T-cell (primary cell): ENCODE results near the gene VDAC2. TPM values are rescaled to one million over a fixed set of nuclear protein-coding genes. Genes with fewer than 3 reads are reported as not detected.

ENCODE experiments used
- ATAC-seq, 4 experiments: fragments of 200-7000 bp in 3 of 4; fragments of 150-1000 bp in 1 of 4; cut with Tn5 transposase; replicated peaks in 1 of 4; 1 replicate in 3 of 4; 2 replicates in 1 of 4; pipeline ENCODE4 v1.10.0; 2021; ENCODE audit warnings: moderate library complexity in 3 of 4, mild to moderate bottlenecking in 2 of 4, moderate number of reproducible peaks in 1 of 4
- CTCF ChIA-PET, 2 donors: fragments of 300-600 bp; sonication (Branson Sonifier 250); formaldehyde crosslinking; loops; one replicate each; lab custom pipeline; 2022; ENCODE audit warnings: antibody characterized with exemption in 2 of 2; lab: Charles Lee
- POLR2A ChIA-PET, 2 donors: fragments of 300-600 bp; sonication (Branson Sonifier 250); formaldehyde crosslinking; loops; one replicate each; lab custom pipeline; 2022; ENCODE audit warnings: antibody characterized with exemption in 2 of 2; lab: Charles Lee
- DNase-seq, 35 experiments: peaks; one replicate each; pipeline versions ENCODE4 v3.0.0 to v3.0.0-alpha.2; 2013 to 2023
- H3K27ac ChIP-seq: one replicate; pipeline ENCODE4 v1.5.1; 2013; ENCODE audit warnings: low read length
- H3K27me3 ChIP-seq, 2 experiments: replicated peaks in 1 of 2; 1 replicate in 1 of 2; 2 replicates in 1 of 2; pipeline versions ENCODE4 v1.6.1 to v1.7.0; 2013; ENCODE audit warnings: low read length in 1 of 2, mixed read lengths in 1 of 2; ENCODE audit not compliant: control insufficient read depth in 2 of 2, insufficient read depth in 2 of 2; ENCODE audit errors: extremely low read depth in 1 of 2
- H3K36me3 ChIP-seq, 2 donors: 1 replicate in 1 of 2; 2 replicates in 1 of 2; pipeline versions ENCODE4 v1.6.1 to v1.7.0; 2013; ENCODE audit warnings: low read length in 1 of 2; ENCODE audit not compliant: control insufficient read depth in 2 of 2, insufficient read depth in 1 of 2; ENCODE audit errors: extremely low read depth in 1 of 2
- H3K4me1 ChIP-seq, 2 experiments: 1 replicate in 1 of 2; 2 replicates in 1 of 2; pipeline versions ENCODE4 v1.6.1 to v1.7.0; 2013; ENCODE audit warnings: low read length in 2 of 2, mixed read lengths in 1 of 2; ENCODE audit not compliant: insufficient read depth in 2 of 2, control insufficient read depth in 1 of 2; ENCODE audit errors: extremely low read depth in 1 of 2
- H3K4me3 ChIP-seq, 2 donors: 1 replicate in 1 of 2; 2 replicates in 1 of 2; pipeline versions ENCODE4 v1.5.1 to v1.7.0; 2013; ENCODE audit warnings: mild to moderate bottlenecking in 2 of 2, low read length in 1 of 2, moderate library complexity in 1 of 2; ENCODE audit not compliant: control insufficient read depth in 1 of 2; ENCODE audit errors: extremely low read depth in 1 of 2
- H3K9me3 ChIP-seq: 2 replicates; pipeline ENCODE4 v1.7.0; 2013
- H3K27ac Mint-ChIP-seq, 2 donors: one replicate each; pipeline ENCODE4 v1.8.0; 2020 to 2021; ENCODE audit warnings: mild to moderate bottlenecking in 2 of 2, mixed read lengths in 2 of 2
- H3K27me3 Mint-ChIP-seq, 2 donors: one replicate each; pipeline ENCODE4 v1.8.0; 2021 to 2022; ENCODE audit warnings: mixed read lengths in 2 of 2
- H3K36me3 Mint-ChIP-seq: one replicate; pipeline ENCODE4 v1.8.0; 2021; ENCODE audit warnings: mixed read lengths
- H3K4me1 Mint-ChIP-seq, 3 donors: one replicate each; pipeline ENCODE4 v1.8.0; 2020 to 2022; ENCODE audit warnings: mixed read lengths in 3 of 3, mild to moderate bottlenecking in 1 of 3
- H3K4me3 Mint-ChIP-seq, 3 donors: one replicate each; pipeline ENCODE4 v1.8.0; 2020 to 2022; ENCODE audit warnings: mild to moderate bottlenecking in 3 of 3, mixed read lengths in 3 of 3, moderate library complexity in 3 of 3
- H3K9me3 Mint-ChIP-seq, 3 donors: one replicate each; pipeline ENCODE4 v1.8.0; 2020 to 2022; ENCODE audit warnings: mixed read lengths in 3 of 3
- WGBS: methylation state at CpG from one replicate; pipeline ENCODE4 v1.1.5; 2013; ENCODE audit warnings: missing lambda C conversion rate; ENCODE audit not compliant: insufficient coverage; 5-methylcytosine and 5-hydroxymethylcytosine counted together
- total RNA-seq, 35 experiments: library from RNA in 6 of 35; stranded (reverse) in 6 of 35; fragments of 120-200 nt in 1 of 35; gene quantifications; one replicate each; pipeline versions ENCODE4 v1.2.1 to v1.2.4 and lab custom pipeline; 2013 to 2026

Gene VDAC2
- total RNA-seq, 5 donors from 2014 or later (not counting 1 experiment from before 2014, with no cell fraction given), result 82.8 to 111 (median 86.8) TPM

DNA sequence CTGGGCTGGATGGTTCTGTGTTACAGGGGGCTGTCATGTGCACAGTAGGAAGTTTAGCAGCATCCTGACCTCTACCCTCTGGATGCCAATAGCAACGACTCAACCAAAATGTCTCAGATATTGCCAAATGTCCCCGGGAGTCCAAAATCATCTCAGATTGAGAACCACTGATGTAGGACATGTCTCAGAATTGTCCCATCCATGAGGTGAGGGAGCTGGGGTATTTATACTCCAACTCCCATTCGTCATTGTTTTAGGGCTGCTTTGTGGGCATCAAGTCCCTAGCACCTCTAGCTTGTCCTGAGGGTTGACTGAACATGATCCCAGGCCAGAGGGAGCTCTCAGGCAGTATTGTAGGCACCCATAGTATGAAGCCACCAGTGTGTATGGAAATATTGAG, 50.4 kb downstream of the VDAC2 start:
- no peaks in the 10 kb centered on the region for H3K4me1 Mint-ChIP-seq
- H3K4me3 ChIP-seq, result no peak overlapping the region
- H3K27ac ChIP-seq, result no peak overlapping the region
- H3K27me3 ChIP-seq, result peaks cover 0 to 4% of the 10 kb centered on the region in 2 experiments
- no peak overlapping the region for H3K4me3 Mint-ChIP-seq
- POLR2A ChIA-PET, result no interaction called here
- ATAC-seq (no peak), DNase-seq (no peak)
- no peaks in the 10 kb centered on the region for H3K36me3 ChIP-seq
- no peaks in the 10 kb centered on the region for H3K4me1 ChIP-seq
- no peak overlapping the region for H3K27ac Mint-ChIP-seq
- H3K9me3 Mint-ChIP-seq, result peaks cover 0 to 5% (median 0%) of the 10 kb centered on the region in 3 donors
- H3K36me3 Mint-ChIP-seq, result no peaks in the 10 kb centered on the region
- H3K27me3 Mint-ChIP-seq, result peaks cover 0 to 2% of the 10 kb centered on the region in 2 donors
- H3K9me3 ChIP-seq, result no peaks in the 10 kb centered on the region
- CTCF ChIA-PET, result no interaction called here
- no CpG with 5 or more reads among the region's 3 CpGs for WGBS

DNA sequence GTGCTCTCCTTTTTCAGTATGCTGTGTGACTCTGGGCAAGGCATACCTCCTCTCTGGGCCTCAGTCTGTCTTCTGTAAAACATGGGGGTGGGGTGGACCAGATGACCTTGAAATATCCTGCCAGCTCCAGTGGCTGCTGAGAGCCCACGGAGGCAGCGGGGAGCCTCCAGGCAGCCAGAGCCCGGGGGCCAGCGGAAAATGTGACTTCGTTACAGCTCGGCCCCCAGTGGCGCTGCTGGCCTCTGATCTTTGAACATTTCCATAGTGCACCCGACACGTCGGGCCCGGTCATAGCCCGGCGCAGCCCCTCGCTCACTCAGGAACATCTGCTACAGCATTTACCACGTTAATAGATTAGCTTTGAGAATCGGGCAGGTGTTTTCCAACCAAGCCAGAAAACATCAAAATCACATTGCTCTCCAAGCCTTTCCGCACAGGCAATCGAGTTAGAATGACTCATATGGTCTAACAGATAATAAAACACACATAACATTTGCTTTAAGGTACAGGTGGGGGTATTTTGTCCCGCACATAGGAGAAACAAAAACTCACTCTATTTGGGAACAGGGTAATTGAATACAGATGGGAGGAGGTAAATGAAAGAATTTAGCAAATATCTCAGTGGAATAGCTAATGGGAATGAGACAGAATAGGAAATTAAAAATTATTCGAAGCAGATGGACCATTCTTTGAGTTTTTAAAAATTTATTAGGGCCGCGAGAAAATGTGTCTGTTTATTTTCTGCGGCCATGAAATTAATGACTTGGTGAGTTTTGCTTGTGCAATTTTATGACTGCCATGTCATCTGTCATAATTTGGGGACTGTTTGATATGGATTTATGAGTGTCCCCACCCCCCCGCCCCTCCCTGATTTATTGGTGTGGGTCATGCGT, 51.5 kb downstream of the VDAC2 start:
- 92% methylated on average over 20 of the region's 25 CpGs for whole genome bisulfite sequencing

DNA sequence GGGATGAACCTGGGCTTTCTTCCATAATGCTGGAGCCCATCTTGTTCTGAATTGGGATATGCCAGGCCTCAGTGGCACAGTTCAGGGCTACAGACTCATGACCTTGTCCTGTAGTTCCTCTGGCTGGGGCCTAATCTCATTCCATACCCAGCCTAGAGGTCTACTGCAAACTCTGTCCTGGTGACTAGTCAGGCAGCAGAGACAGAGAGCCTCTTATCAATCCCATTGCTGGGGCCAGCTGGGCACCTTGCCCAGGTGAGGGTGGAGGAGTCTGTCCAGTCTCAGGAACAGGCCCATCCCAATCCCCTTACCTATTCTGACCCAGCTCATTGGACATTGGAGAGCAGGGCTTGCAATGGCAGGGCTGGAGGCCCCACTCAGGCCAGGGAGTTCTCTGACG, 53.2 kb downstream of the VDAC2 start:
- H3K27ac ChIP-seq, result no peak overlapping the region
- H3K27ac Mint-ChIP-seq, result no peak overlapping the region
- no peaks in the 10 kb centered on the region for H3K4me1 ChIP-seq
- H3K4me3 ChIP-seq, result no peak overlapping the region
- ATAC-seq (no peak), DNase-seq (no peak)
- POLR2A ChIA-PET, result no interaction called here
- H3K9me3 ChIP-seq, result no peaks in the 10 kb centered on the region
- no CpG with 5 or more reads among the region's 1 CpG for WGBS
- H3K36me3 Mint-ChIP-seq, result no peaks in the 10 kb centered on the region
- peaks cover 0 to 4% of the 10 kb centered on the region in 2 experiments for H3K27me3 ChIP-seq
- H3K4me3 Mint-ChIP-seq, result no peak overlapping the region
- no peaks in the 10 kb centered on the region for H3K36me3 ChIP-seq
- H3K4me1 Mint-ChIP-seq, result no peaks in the 10 kb centered on the region
- H3K27me3 Mint-ChIP-seq, result peaks cover 0 to 3% of the 10 kb centered on the region in 2 donors
- H3K9me3 Mint-ChIP-seq, result peaks cover 0 to 5% (median 0%) of the 10 kb centered on the region in 3 donors
- CTCF ChIA-PET, result no interaction called here

More for the DNA sequence above, 51.5 kb downstream of the VDAC2 start:
- Mint-ChIP-seq H3K36me3 (no peaks in the 10 kb centered on the region), H3K4me3 (no peak overlapping the region), H3K4me1 (no peaks in the 10 kb centered on the region), H3K27me3 (peaks cover 2 to 3% of the 10 kb centered on the region in 2 donors), H3K9me3 (peaks cover 0 to 5% (median 0%) of the 10 kb centered on the region in 3 donors), H3K27ac (no peak overlapping the region)
- ATAC-seq, result no peak
- Histone ChIP-seq H3K36me3 (no peaks in the 10 kb centered on the region), H3K4me3 (no peak overlapping the region), H3K4me1 (no peaks in the 10 kb centered on the region), H3K27me3 (peaks cover 0 to 4% of the 10 kb centered on the region in 2 experiments), H3K27ac (no peak overlapping the region), H3K9me3 (no peaks in the 10 kb centered on the region)
- CTCF ChIA-PET, result no interaction called here
- POLR2A ChIA-PET, result no interaction called here
- no peak for DNase-seq

DNA sequence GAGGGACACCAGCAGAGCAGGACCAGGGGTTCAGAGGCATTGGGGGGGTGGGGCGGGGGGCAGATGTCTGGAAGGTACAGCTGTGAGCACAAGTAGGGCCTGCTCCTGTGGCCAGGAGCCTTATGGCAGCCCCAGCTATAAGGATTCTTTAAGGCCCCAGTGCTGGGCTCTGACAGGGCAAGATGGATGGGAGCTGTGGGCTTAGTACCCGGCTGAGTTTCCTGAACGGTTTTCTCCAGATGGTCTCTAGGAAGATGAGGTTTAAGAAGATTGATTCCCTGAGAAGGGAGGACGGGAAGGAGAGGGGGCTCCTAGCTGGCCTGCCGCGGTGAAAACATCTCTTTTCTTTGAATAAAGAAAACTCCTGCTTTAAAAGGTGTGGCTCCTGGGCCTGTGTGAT, 55.3 kb downstream of the VDAC2 start:
- no peaks in the 10 kb centered on the region for H3K4me1 ChIP-seq
- H3K27me3 Mint-ChIP-seq, result peaks cover 0 to 3% of the 10 kb centered on the region in 2 donors
- peaks cover 0 to 4% of the 10 kb centered on the region in 2 experiments for H3K27me3 ChIP-seq
- DNase-seq, result no peak
- H3K4me3 ChIP-seq, result no peak overlapping the region
- no peaks in the 10 kb centered on the region for H3K36me3 Mint-ChIP-seq
- H3K36me3 ChIP-seq, result no peaks in the 10 kb centered on the region
- no peaks in the 10 kb centered on the region for H3K9me3 ChIP-seq
- no peak overlapping the region for H3K4me3 Mint-ChIP-seq
- no peak overlapping the region for H3K27ac ChIP-seq
- ATAC-seq, result no peak
- H3K4me1 Mint-ChIP-seq, result no peaks in the 10 kb centered on the region
- 47% methylated on average over 3 of the region's 6 CpGs for WGBS
- H3K27ac Mint-ChIP-seq, result no peak overlapping the region
- H3K9me3 Mint-ChIP-seq, result peaks cover 0 to 3% (median 0%) of the 10 kb centered on the region in 3 donors
- CTCF ChIA-PET, result no interaction called here
- POLR2A ChIA-PET, result no interaction called here

DNA sequence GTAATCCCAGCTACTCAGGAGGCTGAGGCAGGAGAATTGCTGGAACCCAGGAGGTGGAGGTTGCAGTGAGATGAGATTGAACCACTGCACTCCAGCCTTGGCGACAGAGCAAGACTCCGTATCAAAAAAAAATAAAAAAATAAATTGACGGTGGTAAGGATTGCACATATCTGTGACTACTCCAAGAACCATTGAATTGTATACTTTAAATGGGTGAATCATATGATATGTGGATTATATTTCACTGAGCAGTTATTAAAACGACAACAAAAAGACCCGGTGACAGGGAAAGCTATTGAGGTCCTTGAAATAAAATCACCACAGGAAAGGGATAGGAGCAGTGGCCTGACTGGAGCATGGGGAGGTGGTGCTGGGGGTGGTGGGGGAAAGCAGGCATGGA, 56.3 kb downstream of the VDAC2 start:
- Mint-ChIP-seq H3K27me3 (peaks cover 0 to 3% of the 10 kb centered on the region in 2 donors), H3K27ac (no peak overlapping the region), H3K4me1 (no peaks in the 10 kb centered on the region), H3K9me3 (no peaks in the 10 kb centered on the region), H3K4me3 (no peak overlapping the region), H3K36me3 (no peaks in the 10 kb centered on the region)
- POLR2A ChIA-PET, result no interaction called here
- 100% methylated on average over 2 of the region's 5 CpGs for WGBS
- no peak for DNase-seq
- H3K27ac ChIP-seq, result no peak overlapping the region
- H3K27me3 ChIP-seq, result no peaks in the 10 kb centered on the region
- H3K4me3 ChIP-seq, result no peak overlapping the region
- H3K9me3 ChIP-seq, result no peaks in the 10 kb centered on the region
- no peaks in the 10 kb centered on the region for H3K4me1 ChIP-seq
- CTCF ChIA-PET, result no interaction called here
- H3K36me3 ChIP-seq, result no peaks in the 10 kb centered on the region
- no peak for ATAC-seq

DNA sequence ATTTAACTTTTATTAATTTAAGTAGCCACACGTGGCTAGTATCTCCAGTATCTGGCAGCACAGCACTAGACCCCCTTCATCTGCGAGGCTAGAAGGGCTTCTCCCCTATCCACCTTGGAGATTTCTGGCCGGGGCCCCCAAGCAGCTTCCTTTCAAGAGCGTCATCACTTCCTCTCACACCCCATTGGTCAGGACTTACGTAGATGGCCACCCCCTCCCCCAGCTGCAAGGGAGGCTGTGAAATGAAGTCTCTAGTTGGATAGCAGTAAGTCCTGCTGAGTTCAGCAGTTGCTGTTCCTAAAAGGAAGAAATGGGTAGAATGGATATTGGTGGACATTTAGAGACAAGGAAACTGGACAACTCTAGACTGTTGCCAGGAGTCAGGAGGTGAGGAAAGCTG, 59.0 kb downstream of the VDAC2 start:
- Mint-ChIP-seq H3K27ac (no peak overlapping the region), H3K9me3 (no peaks in the 10 kb centered on the region), H3K4me1 (no peaks in the 10 kb centered on the region), H3K4me3 (no peak overlapping the region), H3K27me3 (peaks cover 0 to 3% of the 10 kb centered on the region in 2 donors), H3K36me3 (no peaks in the 10 kb centered on the region)
- H3K27ac ChIP-seq, result no peak overlapping the region
- POLR2A ChIA-PET, result interaction anchor here in 1 of 2 donors (0.6 kb wide), 1 partner anchor 1135 kb away, joined by 5 read pairs; no protein-coding TSS in a partner anchor
- H3K27me3 ChIP-seq, result peaks cover 0 to 4% of the 10 kb centered on the region in 2 experiments
- ATAC-seq (no peak), DNase-seq (no peak)
- H3K36me3 ChIP-seq, result no peaks in the 10 kb centered on the region
- H3K4me3 ChIP-seq, result no peak overlapping the region
- CTCF ChIA-PET, result no interaction called here
- H3K9me3 ChIP-seq, result no peaks in the 10 kb centered on the region
- 73% methylated on average over 2 of the region's 5 CpGs for WGBS
- no peaks in the 10 kb centered on the region for H3K4me1 ChIP-seq
